Sigmoid colon (tissue), 7 donors: ENCODE measurements around the gene CTNNA2. TPM values are rescaled to one million over a fixed set of nuclear protein-coding genes. Genes with fewer than 3 reads are reported as not detected.

Experiments used
- DNase-seq: peaks from one replicate; pipeline ENCODE4 v3.0.0-alpha.2; 2019
- H3K27ac ChIP-seq, 4 donors: fragments of 200-600 bp; sonication (generic); one replicate each; pipeline ENCODE4 v1.5.1; 2016 to 2019; ENCODE audit warnings: mild to moderate bottlenecking in 1 of 4
- H3K27me3 ChIP-seq, 3 donors: fragments of 200-600 bp; sonication (generic); one replicate each; pipeline ENCODE4 v1.5.1; 2019; ENCODE audit warnings: mild to moderate bottlenecking in 1 of 3
- H3K36me3 ChIP-seq, 4 donors: fragments of 200-600 bp; sonication (generic); one replicate each; pipeline ENCODE4 v1.5.1; 2016 to 2019
- H3K4me1 ChIP-seq, 4 donors: fragments of 200-600 bp; sonication (generic); one replicate each; pipeline ENCODE4 v1.5.1; 2017 to 2019
- H3K4me3 ChIP-seq, 4 donors: fragments of 200-600 bp; sonication (generic); one replicate each; pipeline ENCODE4 v1.5.1; 2017 to 2019; ENCODE audit warnings: mild to moderate bottlenecking in 2 of 4, moderate library complexity in 1 of 4
- H3K9me3 ChIP-seq, 4 donors: fragments of 200-600 bp in 3 of 4; sonication (generic) in 3 of 4; one replicate each; pipeline versions ENCODE4 v1.5.1 to v1.6.1; 2013 to 2019
- CTCF ChIP-seq, 4 experiments: fragments of 450-650 bp in 3 of 4; fragments of 200-600 bp in 1 of 4; IDR thresholded peaks; one replicate each; pipeline ENCODE4 v1.5.1; 2016 to 2019; ENCODE audit warnings: antibody characterized with exemption in 4 of 4, mild to moderate bottlenecking in 3 of 4, moderate library complexity in 2 of 4
- EP300 ChIP-seq, 4 donors: sonication (generic); formaldehyde crosslinking; IDR thresholded peaks; one replicate each; pipeline ENCODE4 v1.6.1; 2017; ENCODE audit warnings: antibody characterized with exemption in 4 of 4
- POLR2A ChIP-seq, 2 donors: fragments of 450-650 bp; IDR thresholded peaks; one replicate each; pipeline ENCODE4 v1.6.1; 2016; ENCODE audit warnings: antibody characterized with exemption in 2 of 2, mild to moderate bottlenecking in 2 of 2, moderate library complexity in 2 of 2
- POLR2AphosphoS5 ChIP-seq, 4 donors: sonication (generic); formaldehyde crosslinking; IDR thresholded peaks; one replicate each; pipeline ENCODE4 v1.6.1; 2017; ENCODE audit warnings: antibody characterized with exemption in 4 of 4
- WGBS, 2 donors: extraction: QIAGEN DNeasy Blood & Tissue Kit; methylation state at CpG; one replicate each; pipeline ENCODE4 v1.1.7; 2013; 5-methylcytosine and 5-hydroxymethylcytosine counted together
- intact Hi-C: fragments of 100-400 bp; cut with DNase I; formaldehyde crosslinking; loops from one replicate; pipeline ENCODE4 v1.15.1; 2023
- polyA plus RNA-seq, 3 donors: library from polyadenylated mRNA; stranded (reverse); fragments of 200-250 nt; gene quantifications; one replicate each; pipeline ENCODE4 v1.2.3, GENCODE V29; 2013
- total RNA-seq, 4 donors: library from RNA; depleted of rRNA; stranded (reverse); fragments of >200 nt; gene quantifications; one replicate each; pipeline ENCODE4 v1.1.0, GENCODE V29; 2016
- donor health status: healthy with polysubstance abuse.
- donor health status: Bipolar disorder and iron deficiency.
- donor health status: healthy.

The CTNNA2 gene
- total and polyA plus RNA-seq, 7 donors, result 1.4 to 8.6 (median 3.8) TPM; not detected in 2

DNA sequence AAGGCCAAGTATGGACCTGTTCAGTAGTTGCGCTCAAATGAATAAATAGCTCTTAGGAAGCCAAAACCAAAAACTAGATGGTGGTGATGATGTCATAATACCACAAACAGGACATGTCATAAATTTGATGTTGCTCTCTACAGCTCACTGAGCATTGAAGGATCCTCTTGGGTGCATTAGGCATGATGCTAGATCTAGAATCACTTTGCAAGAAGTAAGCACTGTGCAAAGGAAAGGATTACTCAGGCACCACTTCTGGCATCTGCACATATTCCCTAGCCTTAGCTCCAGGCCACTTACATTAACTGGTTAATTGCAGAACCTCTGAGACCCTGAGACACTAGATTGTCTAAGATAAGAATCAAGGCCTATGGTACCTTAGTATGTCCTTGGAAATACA is 733.7 kb downstream of the CTNNA2 start:
- intact Hi-C loops, result no loop called here
- TF ChIP-seq POLR2A (IDR thresholded peaks at IDR 0.05) (no peak), EP300 (IDR thresholded peaks at IDR 0.05) (no peak), POLR2AphosphoS5 (IDR thresholded peaks at IDR 0.05) (no peak), CTCF (IDR thresholded peaks at IDR 0.05) (no peak)
- Histone ChIP-seq H3K36me3 (no peaks in the 10 kb centered on the region), H3K27ac (no peak overlapping the region), H3K4me3 (no peak overlapping the region), H3K4me1 (peaks cover 0 to 8% (median 0%) of the 10 kb centered on the region in 4 donors), H3K9me3 (no peaks in the 10 kb centered on the region), H3K27me3 (no peaks in the 10 kb centered on the region)
- 96 to 98% methylated on average over 1 of the region's 1 CpG for WGBS, 2 donors
- no peak for DNase-seq

DNA sequence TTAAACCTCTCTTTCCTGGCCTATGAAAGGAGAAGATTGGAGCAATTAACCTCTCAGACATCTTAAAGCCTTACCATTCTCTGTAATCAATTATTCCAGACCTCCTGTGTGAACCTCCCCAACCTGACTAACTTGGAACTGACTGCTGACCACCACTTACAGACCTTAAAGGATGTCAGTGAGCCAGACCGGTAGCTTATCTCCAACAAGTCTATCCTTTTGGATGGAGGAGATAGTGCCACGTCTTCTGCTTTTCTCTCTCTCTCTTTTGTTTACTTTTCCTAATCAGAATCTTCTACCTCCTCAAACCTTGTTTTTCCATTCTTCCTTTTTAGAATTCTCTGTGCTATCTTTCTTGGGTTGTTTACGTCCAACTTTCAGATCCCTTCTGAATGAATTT is 734.5 kb downstream of the CTNNA2 start:
- intact Hi-C loops, result no loop called here
- H3K36me3 ChIP-seq, result no peaks in the 10 kb centered on the region
- TF ChIP-seq POLR2AphosphoS5 (IDR thresholded peaks at IDR 0.05) (no peak), CTCF (IDR thresholded peaks at IDR 0.05) (no peak), POLR2A (IDR thresholded peaks at IDR 0.05) (no peak), EP300 (IDR thresholded peaks at IDR 0.05) (no peak)
- peaks cover 0 to 6% (median 2%) of the 10 kb centered on the region in 4 donors for H3K4me1 ChIP-seq
- no peaks in the 10 kb centered on the region for H3K27me3 ChIP-seq
- no peak for DNase-seq
- no peaks in the 10 kb centered on the region for H3K9me3 ChIP-seq
- 84 to 88% methylated on average over 3 of the region's 3 CpGs for WGBS, 2 donors
- H3K27ac ChIP-seq, result no peak overlapping the region
- H3K4me3 ChIP-seq, result no peak overlapping the region

GRCh38 chr2:80248146-80248545 is 735.3 kb downstream of the CTNNA2 start:
- Histone ChIP-seq H3K27ac (no peak overlapping the region), H3K9me3 (no peaks in the 10 kb centered on the region), H3K4me3 (no peak overlapping the region), H3K4me1 (peaks cover 0 to 8% (median 0%) of the 10 kb centered on the region in 4 donors), H3K27me3 (no peaks in the 10 kb centered on the region), H3K36me3 (no peaks in the 10 kb centered on the region)
- intact Hi-C loops, result no loop called here
- TF ChIP-seq POLR2AphosphoS5 (IDR thresholded peaks at IDR 0.05) (no peak), EP300 (IDR thresholded peaks at IDR 0.05) (no peak), CTCF (IDR thresholded peaks at IDR 0.05) (no peak), POLR2A (IDR thresholded peaks at IDR 0.05) (no peak)
- WGBS, 2 donors, result 87 to 90% methylated on average over 3 of the region's 3 CpGs
- DNase-seq, result no peak

DNA sequence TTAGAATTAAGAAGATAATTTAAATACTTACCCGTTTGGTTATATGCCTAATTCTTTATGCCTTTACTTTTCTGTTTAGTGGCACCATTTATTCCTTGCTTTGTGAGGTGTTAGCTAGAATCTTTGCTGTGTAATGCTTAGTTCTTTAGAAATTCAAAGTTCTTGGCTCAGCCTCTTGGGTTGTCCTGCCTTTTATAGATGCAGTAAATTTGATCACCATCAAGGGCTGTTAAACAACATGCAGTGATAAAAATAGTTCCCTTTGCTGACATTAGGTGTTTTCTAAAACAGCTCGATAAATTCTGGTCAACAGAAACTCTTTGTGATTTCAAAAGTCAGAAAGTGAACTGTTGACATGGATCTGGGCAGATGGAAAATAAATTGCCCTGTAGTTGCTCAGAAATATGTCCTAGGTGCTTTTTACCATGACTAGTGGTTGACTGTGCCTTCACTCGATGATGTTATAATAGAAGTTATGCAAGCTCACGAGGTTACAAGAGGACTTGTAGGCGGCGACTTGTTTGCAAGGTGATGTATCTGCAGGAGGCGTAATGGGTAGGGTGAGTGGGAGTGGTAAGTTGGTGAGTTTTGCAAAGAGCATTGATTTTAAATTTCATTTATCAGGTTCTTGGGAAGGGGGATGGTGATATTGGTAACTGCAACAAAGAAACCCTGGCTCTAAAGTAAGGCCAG is 739.6 kb downstream of the CTNNA2 start:
- TF ChIP-seq CTCF (IDR thresholded peaks at IDR 0.05), result no peak
- no peak for TF ChIP-seq POLR2A (IDR thresholded peaks at IDR 0.05)
- no peak for TF ChIP-seq EP300 (IDR thresholded peaks at IDR 0.05)
- no peak for TF ChIP-seq POLR2AphosphoS5 (IDR thresholded peaks at IDR 0.05)
- H3K27me3 ChIP-seq, result no peaks in the 10 kb centered on the region
- H3K27ac ChIP-seq, result no peak overlapping the region
- H3K4me3 ChIP-seq, result no peak overlapping the region
- H3K4me1 ChIP-seq, result peaks cover 0 to 8% (median 0%) of the 10 kb centered on the region in 4 donors
- 19 to 63% methylated on average over 7 of the region's 7 CpGs for WGBS, 2 donors
- intact Hi-C loops, result no loop called here
- no peaks in the 10 kb centered on the region for H3K9me3 ChIP-seq
- no peaks in the 10 kb centered on the region for H3K36me3 ChIP-seq
- no peak for DNase-seq
